Measurements from ENCODE around the gene FKTN. TPM values are rescaled to one million over a fixed set of nuclear protein-coding genes. Genes with fewer than 3 reads are reported as not detected.
A peak's percentile ranks its signal among the peaks of the same experiment; 100 is the strongest.

Gene FKTN
- total and polyA plus RNA-seq, 9 of the 15 experiments (the other 6 are each of a cell fraction or from before 2014, with no cell fraction given) = 5.4 to 16.3 (median 10.4) TPM

DNA sequence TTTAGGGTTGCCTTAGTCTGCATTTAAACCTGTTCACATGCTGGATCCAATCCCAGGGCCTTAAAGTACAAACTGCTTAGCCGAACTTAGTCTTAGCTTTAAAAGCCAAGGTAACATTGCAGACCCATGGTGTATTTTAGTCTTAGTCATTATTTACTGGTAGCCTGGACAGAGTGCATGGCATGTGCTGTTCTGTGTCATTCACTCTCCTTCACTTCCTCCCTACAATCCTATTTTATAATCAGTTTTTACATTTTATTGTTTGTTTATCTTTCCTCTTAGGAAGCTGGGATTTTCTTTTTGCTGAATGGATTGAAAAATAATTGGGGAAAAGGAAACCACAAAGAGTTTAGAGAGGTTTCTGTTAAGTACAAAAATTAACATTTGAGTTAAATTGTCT lies 74.9 kb downstream of the FKTN start:
- Histone ChIP-seq H3K27me3 (ENCODE audit: control insufficient read depth in 2 of 2, insufficient read depth in 2 of 2, low read length in 2 of 2) (no peaks in the 10 kb centered on the region), H3K79me2 (ENCODE audit: control insufficient read depth, insufficient read depth, low read length) (no peaks in the 10 kb centered on the region), H3K4me3 (no peak overlapping the region), H3K4me1 (replicated peaks in 1 of 2; ENCODE audit: control insufficient read depth in 2 of 2, insufficient read depth in 2 of 2, low read length in 2 of 2) (no peaks in the 10 kb centered on the region), H2AFZ (ENCODE audit: low read depth, low read length) (no peak overlapping the region), H3K9ac (ENCODE audit: insufficient read depth in 1 of 2, low read depth in 2 of 2, low read length in 2 of 2) (no peak overlapping the region), H3K36me3 (ENCODE audit: control insufficient read depth, insufficient read depth, low read length) (no peaks in the 10 kb centered on the region; the same call in 1 of the 3 replicates), H3K4me2 (ENCODE audit: insufficient read depth, low read length) (no peak overlapping the region), H4K20me1 (replicated peaks; ENCODE audit: control insufficient read depth, insufficient read depth, low read length) (no peaks in the 10 kb centered on the region), H3K27ac (ENCODE audit: extremely low read depth, low read depth, low read length) (no peak overlapping the region), H3K9me3 (replicated peaks; ENCODE audit: control insufficient read depth, insufficient read depth, low read depth, low read length) (no peaks in the 10 kb centered on the region), H3K9me1 (ENCODE audit: control insufficient read depth, insufficient read depth, low read length) (no peaks in the 10 kb centered on the region)
- ChIA-PET POLR2A (interaction anchor here (1.1 to 1.7 kb wide), 2 partner anchors 13 to 48 kb away, joined by 3 to 7 read pairs; no protein-coding TSS in a partner anchor), CTCF (ENCODE audit: low intra/inter-chr PET ratio) (no interaction called here)
- DNase-seq (ENCODE audit: extremely low read depth in 1 of 4, low spot score in 3 of 4) (no peak), FAIRE-seq (no peak), ATAC-seq (peak; percentile 68)
- no TSS peak for BruUV-seq (replicated peaks)
- no peak for TF ChIP-seq HDAC3 (IDR thresholded peaks at IDR 0.05; ENCODE audit: borderline replicate concordance, partially characterized antibody)
- TF ChIP-seq MYC (IDR thresholded peaks at IDR 0.05; ENCODE audit: low read depth, low read length) = no peak
- no peak for TF ChIP-seq MYC (CRISPR knock-in tag; IDR thresholded peaks at IDR 0.05; ENCODE audit: borderline replicate concordance, low read depth)
- TF ChIP-seq BRD9 (IDR thresholded peaks at IDR 0.05; ENCODE audit: low read depth, partially characterized antibody) = no peak
- TF ChIP-seq RNF2 (IDR thresholded peaks at IDR 0.05) = no peak
- intact Hi-C loops (cut with micrococcal nuclease) = no loop called here
- in situ Hi-C loops (cut with MboI) = no loop called here
- WGBS (ENCODE audit: insufficient coverage, low coverage, missing lambda C conversion rate) = 44% methylated on average over 1 of the region's 1 CpG

GRCh38 chr9:105633411-105633810 lies 75.5 kb downstream of the FKTN start:
- ChIA-PET CTCF (ENCODE audit: low intra/inter-chr PET ratio) (no interaction called here), POLR2A (interaction anchor here (0.6 to 1.7 kb wide), 3 partner anchors 12 to 65 kb away, joined by 3 to 7 read pairs (median 3); no protein-coding TSS in a partner anchor)
- 27% methylated on average over 3 of the region's 3 CpGs for WGBS (ENCODE audit: insufficient coverage, low coverage, missing lambda C conversion rate)
- Histone ChIP-seq H3K9me3 (replicated peaks; ENCODE audit: control insufficient read depth, insufficient read depth, low read depth, low read length) (no peaks in the 10 kb centered on the region), H2AFZ (ENCODE audit: low read depth, low read length) (no peak overlapping the region), H3K4me2 (ENCODE audit: insufficient read depth, low read length) (no peak overlapping the region), H4K20me1 (replicated peaks; ENCODE audit: control insufficient read depth, insufficient read depth, low read length) (no peaks in the 10 kb centered on the region), H3K27me3 (ENCODE audit: control insufficient read depth in 2 of 2, insufficient read depth in 2 of 2, low read length in 2 of 2) (no peaks in the 10 kb centered on the region), H3K9ac (ENCODE audit: insufficient read depth in 1 of 2, low read depth in 2 of 2, low read length in 2 of 2) (no peak overlapping the region), H3K4me3 (no peak overlapping the region), H3K9me1 (ENCODE audit: control insufficient read depth, insufficient read depth, low read length) (no peaks in the 10 kb centered on the region), H3K27ac (ENCODE audit: extremely low read depth, low read depth, low read length) (no peak overlapping the region), H3K4me1 (replicated peaks in 1 of 2; ENCODE audit: control insufficient read depth in 2 of 2, insufficient read depth in 2 of 2, low read length in 2 of 2) (no peaks in the 10 kb centered on the region), H3K36me3 (ENCODE audit: control insufficient read depth, insufficient read depth, low read length) (no peaks in the 10 kb centered on the region; the same call in 1 of the 3 replicates), H3K79me2 (ENCODE audit: control insufficient read depth, insufficient read depth, low read length) (no peaks in the 10 kb centered on the region)
- no TSS peak for BruUV-seq (replicated peaks)
- ATAC-seq (peak; percentile 63), FAIRE-seq (no peak), DNase-seq (ENCODE audit: extremely low read depth in 1 of 4, low spot score in 3 of 4) (no peak)
- in situ Hi-C loops (cut with MboI) (no loop called here), intact Hi-C loops (cut with micrococcal nuclease) (no loop called here)
- TF ChIP-seq, protein P1, sequence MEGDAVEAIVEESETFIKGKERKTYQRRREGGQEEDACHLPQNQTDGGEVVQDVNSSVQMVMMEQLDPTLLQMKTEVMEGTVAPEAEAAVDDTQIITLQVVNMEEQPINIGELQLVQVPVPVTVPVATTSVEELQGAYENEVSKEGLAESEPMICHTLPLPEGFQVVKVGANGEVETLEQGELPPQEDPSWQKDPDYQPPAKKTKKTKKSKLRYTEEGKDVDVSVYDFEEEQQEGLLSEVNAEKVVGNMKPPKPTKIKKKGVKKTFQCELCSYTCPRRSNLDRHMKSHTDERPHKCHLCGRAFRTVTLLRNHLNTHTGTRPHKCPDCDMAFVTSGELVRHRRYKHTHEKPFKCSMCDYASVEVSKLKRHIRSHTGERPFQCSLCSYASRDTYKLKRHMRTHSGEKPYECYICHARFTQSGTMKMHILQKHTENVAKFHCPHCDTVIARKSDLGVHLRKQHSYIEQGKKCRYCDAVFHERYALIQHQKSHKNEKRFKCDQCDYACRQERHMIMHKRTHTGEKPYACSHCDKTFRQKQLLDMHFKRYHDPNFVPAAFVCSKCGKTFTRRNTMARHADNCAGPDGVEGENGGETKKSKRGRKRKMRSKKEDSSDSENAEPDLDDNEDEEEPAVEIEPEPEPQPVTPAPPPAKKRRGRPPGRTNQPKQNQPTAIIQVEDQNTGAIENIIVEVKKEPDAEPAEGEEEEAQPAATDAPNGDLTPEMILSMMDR (IDR thresholded peaks at IDR 0.05 in 2 of 3, conservative IDR thresholded peaks at IDR 0.05 in 1 of 3; ENCODE audit: insufficient read depth in 2 of 3, low read depth in 1 of 3, low read length in 3 of 3) = peak in 1 of 3 experiments; percentile 24; a peak in 2 of 6 replicates
- TF ChIP-seq CBFA2T3 (IDR thresholded peaks at IDR 0.05) (0 out of 2 replicates have a peak, but pooled peaks have one; percentile 8), MEIS2 (IDR thresholded peaks at IDR 0.05; ENCODE audit: partially characterized antibody) (peak; percentile 34)
